ENCODE data around the gene DNAJB14. TPM values are rescaled to one million over a fixed set of nuclear protein-coding genes. Genes with fewer than 3 reads are reported as not detected.

Gene DNAJB14
- total and polyA plus RNA-seq, 2 donors (not counting 3 experiments of a cell fraction or from before 2014, with no cell fraction given): 9.2 to 56.7 TPM

GRCh38 chr4:99915449-99915848 is 31.0 kb downstream of the DNAJB14 start:
- Histone ChIP-seq H3K36me3 (ENCODE audit: control insufficient read depth in 2 of 2, extremely low read depth in 1 of 2, insufficient read depth in 2 of 2, low read length in 2 of 2) (peaks cover 2 to 7% of the 10 kb centered on the region in 2 experiments), H3K9me1 (replicated peaks; ENCODE audit: control insufficient read depth, extremely low read depth, insufficient read depth, low read length) (no peaks in the 10 kb centered on the region), H3K27ac (ENCODE audit: insufficient read depth, low read depth, low read length) (no peak overlapping the region), H3K9me3 (replicated peaks; ENCODE audit: control insufficient read depth, insufficient read depth, low read length) (no peaks in the 10 kb centered on the region), H3K79me2 (ENCODE audit: control insufficient read depth, insufficient read depth, low read length) (no peaks in the 10 kb centered on the region), H3K4me1 (ENCODE audit: control insufficient read depth, extremely low read depth, insufficient read depth, low read length) (no peaks in the 10 kb centered on the region), H3K4me2 (ENCODE audit: insufficient read depth, low read length) (no peak overlapping the region), H2AFZ (ENCODE audit: low read depth, low read length) (no peak overlapping the region), H4K20me1 (replicated peaks; ENCODE audit: control insufficient read depth, extremely low read depth, insufficient read depth, low read length) (no peaks in the 10 kb centered on the region), H3K27me3 (ENCODE audit: control insufficient read depth in 2 of 2, insufficient read depth in 2 of 2, low read length in 2 of 2) (no peaks in the 10 kb centered on the region), H3K4me3 (replicated peaks in 1 of 3; ENCODE audit: insufficient read depth in 1 of 3, low read depth in 1 of 3, low read length in 3 of 3) (no peak overlapping the region), H3K9ac (replicated peaks; ENCODE audit: extremely low read depth, insufficient read depth, low read length) (no peak overlapping the region)
- ChIA-PET CTCF (no interaction called here), POLR2A (no interaction called here)
- FAIRE-seq: no peak
- no peak for TF ChIP-seq FOS (IDR thresholded peaks at IDR 0.05; ENCODE audit: borderline replicate concordance, insufficient read depth, low read length)
- TF ChIP-seq POLR2AphosphoS5 (IDR thresholded peaks at IDR 0.05; ENCODE audit: insufficient read depth, low read depth, low read length): no peak
- no peak for TF ChIP-seq GATA2 (IDR thresholded peaks at IDR 0.05; ENCODE audit: insufficient read depth, insufficient read length, low read depth, low read length)
- TF ChIP-seq CTCF (IDR thresholded peaks at IDR 0.05; ENCODE audit: extremely low read depth in 1 of 2, insufficient read depth in 1 of 2, low read depth in 1 of 2, low read length in 2 of 2): no peak
- no peak for TF ChIP-seq EZH2 (IDR thresholded peaks at IDR 0.05; ENCODE audit: borderline replicate concordance, low read depth, low read length, severe bottlenecking)
- no peak for TF ChIP-seq POLR2A (IDR thresholded peaks at IDR 0.05; ENCODE audit: low read depth, low read length)
- no peak for TF ChIP-seq MAX (IDR thresholded peaks at IDR 0.05; ENCODE audit: insufficient read depth, insufficient read length)
- no peak for TF ChIP-seq JUN (IDR thresholded peaks at IDR 0.05; ENCODE audit: borderline replicate concordance, insufficient read depth, insufficient read length, low read depth)
- TF ChIP-seq MYC (IDR thresholded peaks at IDR 0.05; ENCODE audit: low read depth, low read length): no peak
- no peak for DNase-seq (ENCODE audit: low read depth, low spot score)
- intact Hi-C loops (cut with micrococcal nuclease): loop anchor here (1.0 kb wide), 1 partner anchor 9 kb away; no protein-coding TSS in a partner anchor
- no TSS peak for BruUV-seq (replicated peaks)
- dilution Hi-C loops (cut with MboI; ENCODE audit: extremely low pct_ligation_motif_present, low sequenced_read_pairs): no loop called here

Data from endothelial cell of umbilical vein (primary cell).